ENCODE results near the gene ADAM23. TPM values are rescaled to one million over a fixed set of nuclear protein-coding genes. Genes with fewer than 3 reads are reported as not detected.

ADAM23 gene
- total RNA-seq, 1 experiment from 2014 or later = 24.6 TPM

DNA sequence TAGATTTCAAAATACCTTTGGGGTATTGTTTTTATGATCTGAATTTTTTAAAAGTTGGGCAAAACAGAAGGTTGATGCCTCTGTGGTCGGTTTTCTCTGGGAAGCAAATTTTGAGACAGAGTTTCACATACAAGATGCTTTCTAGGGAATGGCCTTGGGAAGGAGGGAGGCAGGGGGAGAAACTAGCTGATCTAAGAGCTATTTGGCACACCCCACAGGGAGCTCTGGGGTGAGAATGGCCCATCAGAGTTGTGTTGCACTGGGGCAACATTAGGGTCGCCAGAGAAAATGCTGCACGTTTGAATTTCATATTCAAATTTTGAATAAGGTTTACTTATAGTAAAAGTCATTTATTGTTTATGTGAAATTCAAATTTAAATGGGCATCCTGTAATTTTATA is 11.9 kb upstream of the ADAM23 start:
- no peaks in the 10 kb centered on the region for H3K9me3 Mint-ChIP-seq
- ChIA-PET POLR2A (no interaction called here), CTCF (no interaction called here)
- H3K4me1 Mint-ChIP-seq = no peaks in the 10 kb centered on the region
- DNase-seq (ENCODE audit: low spot score) (no peak), ATAC-seq (no peak)
- H3K4me3 Mint-ChIP-seq = no peak overlapping the region
- TF ChIP-seq ZBTB21 (CRISPR knock-in tag; IDR thresholded peaks at IDR 0.05; ENCODE audit: borderline replicate concordance) (no peak), TEAD4 (CRISPR knock-in tag; IDR thresholded peaks at IDR 0.05) (no peak), RELA (CRISPR knock-in tag; IDR thresholded peaks at IDR 0.05; ENCODE audit: borderline replicate concordance) (no peak)
- no peak overlapping the region for H3K27ac Mint-ChIP-seq
- no peaks in the 10 kb centered on the region for H3K27me3 Mint-ChIP-seq (ENCODE audit: low read depth)
- H3K36me3 Mint-ChIP-seq = no peaks in the 10 kb centered on the region

DNA sequence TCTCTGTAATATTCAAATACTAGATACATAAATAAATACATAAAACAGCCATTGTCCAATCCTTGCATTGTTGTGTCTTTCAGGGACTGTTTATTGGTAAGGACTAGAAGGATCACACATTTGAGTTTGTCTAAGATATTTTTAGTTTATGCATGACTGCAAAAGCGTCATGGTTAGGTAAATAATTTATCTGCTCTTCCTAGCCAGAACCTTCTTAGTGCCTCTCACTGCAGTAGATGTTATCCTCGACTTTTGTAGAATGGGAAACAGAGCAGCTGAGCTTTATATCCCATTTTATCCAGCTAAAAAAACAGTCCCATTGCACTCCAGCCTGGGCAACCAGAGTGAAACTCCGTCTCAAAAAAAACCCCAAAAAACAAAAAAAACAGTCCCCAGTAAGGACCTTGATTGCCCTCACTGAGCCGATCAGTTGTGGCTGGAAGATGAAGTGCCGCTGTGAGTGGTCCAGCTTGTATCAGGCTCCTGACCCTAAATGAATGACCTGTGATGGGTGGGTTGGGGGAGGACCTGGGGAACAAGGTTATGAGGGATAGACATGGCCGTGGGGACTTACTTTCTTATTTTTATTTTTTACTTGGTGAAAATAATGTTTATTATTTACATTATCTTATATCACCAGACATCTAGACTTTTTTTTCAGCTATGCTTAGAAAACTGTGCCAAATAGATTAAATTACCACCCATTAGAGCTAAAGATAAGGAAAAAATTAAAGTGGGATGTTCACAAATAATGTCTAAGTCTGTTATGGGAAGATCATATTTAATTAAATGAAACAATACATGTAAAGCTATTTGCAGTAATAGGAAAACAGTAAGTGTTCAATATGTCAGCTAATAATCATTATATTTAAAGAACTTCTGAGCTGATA is 10.9 kb upstream of the ADAM23 start:
- Mint-ChIP-seq H3K9me3 (no peaks in the 10 kb centered on the region), H3K4me3 (no peak overlapping the region), H3K27ac (no peak overlapping the region), H3K36me3 (no peaks in the 10 kb centered on the region), H3K4me1 (0 out of 2 replicates have a peak, but pooled peaks cover under 1% of the 10 kb centered on the region), H3K27me3 (ENCODE audit: low read depth) (no peaks in the 10 kb centered on the region)
- no peak for TF ChIP-seq CREB1 (CRISPR knock-in tag; IDR thresholded peaks at IDR 0.05)
- TF ChIP-seq HMGA2 (CRISPR knock-in tag; IDR thresholded peaks at IDR 0.05) = no peak
- TF ChIP-seq, protein P1, sequence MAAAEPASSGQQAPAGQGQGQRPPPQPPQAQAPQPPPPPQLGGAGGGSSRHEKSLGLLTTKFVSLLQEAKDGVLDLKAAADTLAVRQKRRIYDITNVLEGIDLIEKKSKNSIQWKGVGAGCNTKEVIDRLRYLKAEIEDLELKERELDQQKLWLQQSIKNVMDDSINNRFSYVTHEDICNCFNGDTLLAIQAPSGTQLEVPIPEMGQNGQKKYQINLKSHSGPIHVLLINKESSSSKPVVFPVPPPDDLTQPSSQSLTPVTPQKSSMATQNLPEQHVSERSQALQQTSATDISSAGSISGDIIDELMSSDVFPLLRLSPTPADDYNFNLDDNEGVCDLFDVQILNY (CRISPR knock-in tag; IDR thresholded peaks at IDR 0.05) = no peak
- no peak for TF ChIP-seq ESRRA (CRISPR knock-in tag; IDR thresholded peaks at IDR 0.05; ENCODE audit: borderline replicate concordance)
- no peak for TF ChIP-seq ZNF396 (CRISPR knock-in tag; IDR thresholded peaks at IDR 0.05; ENCODE audit: borderline replicate concordance)
- TF ChIP-seq, protein P2, sequence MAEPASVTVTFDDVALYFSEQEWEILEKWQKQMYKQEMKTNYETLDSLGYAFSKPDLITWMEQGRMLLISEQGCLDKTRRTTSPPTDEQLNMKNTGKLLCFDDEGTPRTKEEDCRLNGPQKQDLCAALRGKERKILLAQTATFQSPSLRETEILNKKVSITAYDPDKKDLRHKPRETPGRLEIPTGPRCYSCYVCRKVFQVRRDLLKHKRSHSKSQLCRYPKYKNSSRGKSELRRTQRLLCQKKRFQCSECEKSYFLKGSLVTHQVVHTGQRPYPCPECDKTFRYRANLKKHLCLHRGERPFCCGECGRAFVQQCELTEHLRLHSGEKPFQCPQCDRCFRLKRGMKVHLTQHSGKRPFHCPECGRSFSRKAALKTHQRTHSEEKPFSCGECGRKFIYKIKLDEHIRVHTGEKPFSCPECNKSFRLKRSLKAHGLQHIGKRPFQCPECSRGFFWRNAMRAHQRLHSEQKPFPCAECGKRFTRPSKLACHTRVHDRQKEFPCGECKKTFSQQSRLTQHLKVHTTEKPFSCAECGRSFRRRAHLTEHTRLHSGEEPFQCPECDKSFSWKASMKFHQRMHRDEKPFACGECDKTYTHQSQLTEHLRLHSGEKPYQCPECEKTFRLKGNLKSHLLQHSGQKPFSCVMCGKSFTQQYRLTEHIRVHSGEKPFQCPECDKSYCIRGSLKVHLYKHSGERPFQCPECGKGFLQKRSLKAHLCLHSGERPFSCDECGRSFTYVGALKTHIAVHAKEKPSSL (CRISPR knock-in tag; conservative IDR thresholded peaks at IDR 0.05) = no peak
- TF ChIP-seq ZNF317 (CRISPR knock-in tag; IDR thresholded peaks at IDR 0.05; ENCODE audit: borderline replicate concordance, low read depth) = no peak
- TF ChIP-seq, protein P3, sequence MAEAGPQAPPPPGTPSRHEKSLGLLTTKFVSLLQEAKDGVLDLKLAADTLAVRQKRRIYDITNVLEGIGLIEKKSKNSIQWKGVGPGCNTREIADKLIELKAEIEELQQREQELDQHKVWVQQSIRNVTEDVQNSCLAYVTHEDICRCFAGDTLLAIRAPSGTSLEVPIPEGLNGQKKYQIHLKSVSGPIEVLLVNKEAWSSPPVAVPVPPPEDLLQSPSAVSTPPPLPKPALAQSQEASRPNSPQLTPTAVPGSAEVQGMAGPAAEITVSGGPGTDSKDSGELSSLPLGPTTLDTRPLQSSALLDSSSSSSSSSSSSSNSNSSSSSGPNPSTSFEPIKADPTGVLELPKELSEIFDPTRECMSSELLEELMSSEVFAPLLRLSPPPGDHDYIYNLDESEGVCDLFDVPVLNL (CRISPR knock-in tag; IDR thresholded peaks at IDR 0.05; ENCODE audit: borderline replicate concordance, low read depth) = no peak
- no peak for TF ChIP-seq ZNF121 (CRISPR knock-in tag; IDR thresholded peaks at IDR 0.05)
- TF ChIP-seq IRF1 (CRISPR knock-in tag; IDR thresholded peaks at IDR 0.05) = no peak
- TF ChIP-seq ERG (CRISPR knock-in tag; IDR thresholded peaks at IDR 0.05) = no peak
- CTCF ChIA-PET = no interaction called here
- ATAC-seq = no peak
- POLR2A ChIA-PET = no interaction called here
- no peak for DNase-seq (ENCODE audit: low spot score)

- Mint-ChIP-seq H3K4me1 (peaks cover 7% of the 10 kb centered on the region), H3K27me3 (ENCODE audit: low read depth) (no peaks in the 10 kb centered on the region), H3K9me3 (no peaks in the 10 kb centered on the region), H3K27ac (no peak overlapping the region), H3K4me3 (no peak overlapping the region), H3K36me3 (no peaks in the 10 kb centered on the region)
- no peak for DNase-seq (ENCODE audit: low spot score)
- CTCF ChIA-PET = interaction anchor here (1.0 kb wide), 1 partner anchor 204 kb away, joined by 3 read pairs; no protein-coding TSS in a partner anchor
- POLR2A ChIA-PET = no interaction called here
- ATAC-seq = no peak
- no peak for TF ChIP-seq CREB1 (CRISPR knock-in tag; IDR thresholded peaks at IDR 0.05)
- no peak for TF ChIP-seq ZNF121 (CRISPR knock-in tag; IDR thresholded peaks at IDR 0.05)
- TF ChIP-seq, protein P4, sequence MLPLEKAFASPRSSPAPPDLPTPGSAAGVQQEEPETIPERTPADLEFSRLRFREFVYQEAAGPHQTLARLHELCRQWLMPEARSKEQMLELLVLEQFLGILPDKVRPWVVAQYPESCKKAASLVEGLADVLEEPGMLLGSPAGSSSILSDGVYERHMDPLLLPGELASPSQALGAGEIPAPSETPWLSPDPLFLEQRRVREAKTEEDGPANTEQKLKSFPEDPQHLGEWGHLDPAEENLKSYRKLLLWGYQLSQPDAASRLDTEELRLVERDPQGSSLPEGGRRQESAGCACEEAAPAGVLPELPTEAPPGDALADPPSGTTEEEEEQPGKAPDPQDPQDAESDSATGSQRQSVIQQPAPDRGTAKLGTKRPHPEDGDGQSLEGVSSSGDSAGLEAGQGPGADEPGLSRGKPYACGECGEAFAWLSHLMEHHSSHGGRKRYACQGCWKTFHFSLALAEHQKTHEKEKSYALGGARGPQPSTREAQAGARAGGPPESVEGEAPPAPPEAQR (CRISPR knock-in tag; IDR thresholded peaks at IDR 0.05) = no peak
- TF ChIP-seq ZMAT4 (CRISPR knock-in tag; IDR thresholded peaks at IDR 0.05) = no peak
- no peak for TF ChIP-seq ERG (CRISPR knock-in tag; IDR thresholded peaks at IDR 0.05)
- no peak for TF ChIP-seq NR1H2 (CRISPR knock-in tag; IDR thresholded peaks at IDR 0.05)
- no peak for TF ChIP-seq ZNF671 (CRISPR knock-in tag; IDR thresholded peaks at IDR 0.05)
- TF ChIP-seq ZNF396 (CRISPR knock-in tag; IDR thresholded peaks at IDR 0.05; ENCODE audit: borderline replicate concordance) = no peak
- no peak for TF ChIP-seq NFATC4 (CRISPR knock-in tag; IDR thresholded peaks at IDR 0.05)
Observed at GRCh38 chr2:206433190-206433589, 10.1 kb upstream of the ADAM23 start.

Data from WTC11 (cell line).